ENCODE measurements around the gene WDR75.
A peak's percentile ranks its signal among the peaks of the same experiment; 100 is the strongest.
"Not testable (repeated sequence)": the region's sequence is repeated elsewhere in the genome, so short reads cannot be mapped to it uniquely, and the experiment has no call there.

Gene WDR75

DNA sequence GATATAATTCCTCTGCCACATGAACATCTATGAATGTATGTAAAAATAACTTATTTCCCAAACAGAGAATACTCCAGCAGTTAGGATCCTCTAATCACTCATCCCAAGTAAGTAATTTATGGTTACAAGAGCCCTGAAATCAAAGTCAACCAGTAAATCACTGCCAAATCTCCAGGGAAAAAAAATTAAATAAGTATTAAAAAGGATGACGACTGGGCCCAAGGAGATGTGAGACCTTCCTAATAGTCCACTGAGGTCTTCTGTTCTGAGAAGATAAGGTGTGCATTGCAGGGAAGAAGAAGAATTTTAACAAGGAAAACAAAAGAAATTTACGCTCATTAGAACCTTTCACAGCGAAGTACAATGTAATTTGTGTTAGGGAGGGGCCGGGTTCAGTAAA, 28.0 kb upstream of the WDR75 start:
- Histone ChIP-seq H3K36me3 (ENCODE audit: control insufficient read depth, insufficient read depth, low read length) (no peaks in the 10 kb centered on the region), H3K9me3 (ENCODE audit: control insufficient read depth, insufficient read depth, low read length) (no peaks in the 10 kb centered on the region), H3K4me3 (ENCODE audit: low read depth, low read length) (no peak overlapping the region), H3K9ac (ENCODE audit: low read depth, low read length) (no peak overlapping the region), H3K4me1 (ENCODE audit: control insufficient read depth, insufficient read depth, low read length) (no peaks in the 10 kb centered on the region), H3K27me3 (ENCODE audit: control insufficient read depth, insufficient read depth, low read length) (no peaks in the 10 kb centered on the region)

GRCh38 chr2:189421644-189422043, 19.6 kb upstream of the WDR75 start:
- Histone ChIP-seq H3K36me3 (ENCODE audit: control insufficient read depth, insufficient read depth, low read length) (no peaks in the 10 kb centered on the region), H3K9me3 (ENCODE audit: control insufficient read depth, insufficient read depth, low read length) (no peaks in the 10 kb centered on the region), H3K9ac (ENCODE audit: low read depth, low read length) (no peak overlapping the region), H3K27me3 (ENCODE audit: control insufficient read depth, insufficient read depth, low read length) (no peaks in the 10 kb centered on the region), H3K4me3 (ENCODE audit: low read depth, low read length) (no peak overlapping the region), H3K4me1 (ENCODE audit: control insufficient read depth, insufficient read depth, low read length) (no peaks in the 10 kb centered on the region)

- Histone ChIP-seq H3K4me3 (ENCODE audit: low read depth, low read length) (no peak overlapping the region), H3K27me3 (ENCODE audit: control insufficient read depth, insufficient read depth, low read length) (no peaks in the 10 kb centered on the region), H3K4me1 (ENCODE audit: control insufficient read depth, insufficient read depth, low read length) (no peaks in the 10 kb centered on the region), H3K36me3 (ENCODE audit: control insufficient read depth, insufficient read depth, low read length) (no peaks in the 10 kb centered on the region), H3K9ac (ENCODE audit: low read depth, low read length) (no peak overlapping the region), H3K9me3 (ENCODE audit: control insufficient read depth, insufficient read depth, low read length) (no peaks in the 10 kb centered on the region)
These were observed 16.3 kb upstream of the WDR75 start for GRCh38 chr2:189424961-189425360.

DNA sequence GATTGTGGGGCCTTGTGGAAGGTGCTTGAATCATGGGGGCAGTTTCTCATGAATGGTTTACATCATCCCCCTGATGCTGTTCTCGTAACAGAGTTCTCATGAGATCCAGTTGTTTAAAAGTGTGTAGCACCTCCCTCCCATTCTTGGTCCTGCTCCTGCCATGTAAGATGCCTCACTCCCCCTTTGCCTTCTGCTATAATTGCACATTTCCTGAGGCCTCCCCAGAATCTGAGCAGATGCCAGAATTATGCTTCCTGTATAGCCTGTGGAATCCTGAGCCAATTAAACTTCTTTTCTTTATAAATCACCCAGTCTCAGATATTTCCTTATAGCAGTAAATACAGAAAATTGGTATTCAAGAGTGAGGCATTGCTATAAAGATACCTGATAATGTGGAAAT, 15.6 kb upstream of the WDR75 start:
- no peaks in the 10 kb centered on the region for H3K4me1 ChIP-seq (ENCODE audit: control insufficient read depth, insufficient read depth, low read length)
- no peak overlapping the region for H3K4me3 ChIP-seq (ENCODE audit: low read depth, low read length)
- H3K9ac ChIP-seq (ENCODE audit: low read depth, low read length) = no peak overlapping the region
- H3K9me3 ChIP-seq (ENCODE audit: control insufficient read depth, insufficient read depth, low read length) = no peaks in the 10 kb centered on the region
- H3K27me3 ChIP-seq (ENCODE audit: control insufficient read depth, insufficient read depth, low read length) = no peaks in the 10 kb centered on the region
- H3K36me3 ChIP-seq (ENCODE audit: control insufficient read depth, insufficient read depth, low read length) = no peaks in the 10 kb centered on the region

DNA sequence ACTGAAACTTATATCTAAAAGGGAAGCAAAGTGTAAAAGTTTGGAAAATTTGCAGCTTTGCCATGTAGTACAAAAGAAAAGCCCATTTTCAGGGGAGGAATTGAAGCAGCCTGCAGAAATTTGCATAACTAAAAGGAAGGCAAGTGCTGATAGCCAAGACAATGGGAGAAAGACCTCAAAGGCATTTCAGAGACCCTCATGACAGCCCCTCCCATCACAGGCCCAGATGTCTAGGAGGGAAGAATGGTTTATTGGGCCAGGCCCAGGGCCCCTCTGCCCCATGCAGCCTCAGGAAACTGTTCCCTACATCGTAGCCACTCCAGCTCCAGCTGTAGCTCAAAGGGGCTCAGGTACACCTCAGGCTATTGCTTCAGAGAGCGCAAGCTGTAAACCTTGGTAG, 14.4 kb upstream of the WDR75 start:
- H3K4me1 ChIP-seq (ENCODE audit: control insufficient read depth, insufficient read depth, low read length) = no peaks in the 10 kb centered on the region
- H3K9ac ChIP-seq (ENCODE audit: low read depth, low read length) = no peak overlapping the region
- no peaks in the 10 kb centered on the region for H3K36me3 ChIP-seq (ENCODE audit: control insufficient read depth, insufficient read depth, low read length)
- no peak overlapping the region for H3K4me3 ChIP-seq (ENCODE audit: low read depth, low read length)
- no peaks in the 10 kb centered on the region for H3K27me3 ChIP-seq (ENCODE audit: control insufficient read depth, insufficient read depth, low read length)
- no peaks in the 10 kb centered on the region for H3K9me3 ChIP-seq (ENCODE audit: control insufficient read depth, insufficient read depth, low read length)

GRCh38 chr2:189427872-189428271, 13.4 kb upstream of the WDR75 start:
- no peaks in the 10 kb centered on the region for H3K36me3 ChIP-seq (ENCODE audit: control insufficient read depth, insufficient read depth, low read length)
- H3K4me3 ChIP-seq (ENCODE audit: low read depth, low read length) = no peak overlapping the region
- H3K9ac ChIP-seq (ENCODE audit: low read depth, low read length) = no peak overlapping the region
- H3K4me1 ChIP-seq (ENCODE audit: control insufficient read depth, insufficient read depth, low read length) = no peaks in the 10 kb centered on the region
- H3K9me3 ChIP-seq (ENCODE audit: control insufficient read depth, insufficient read depth, low read length) = no peaks in the 10 kb centered on the region
- H3K27me3 ChIP-seq (ENCODE audit: control insufficient read depth, insufficient read depth, low read length) = no peaks in the 10 kb centered on the region

- not testable (repeated sequence) for H3K36me3 ChIP-seq (ENCODE audit: control insufficient read depth, insufficient read depth, low read length); H3K9ac ChIP-seq (ENCODE audit: low read depth, low read length); H3K9me3 ChIP-seq (ENCODE audit: control insufficient read depth, insufficient read depth, low read length); H3K4me1 ChIP-seq (ENCODE audit: control insufficient read depth, insufficient read depth, low read length); H3K4me3 ChIP-seq (ENCODE audit: low read depth, low read length); H3K27me3 ChIP-seq (ENCODE audit: control insufficient read depth, insufficient read depth, low read length)
These were observed 10.8 kb upstream of the WDR75 start for GRCh38 chr2:189430448-189430847.

DNA sequence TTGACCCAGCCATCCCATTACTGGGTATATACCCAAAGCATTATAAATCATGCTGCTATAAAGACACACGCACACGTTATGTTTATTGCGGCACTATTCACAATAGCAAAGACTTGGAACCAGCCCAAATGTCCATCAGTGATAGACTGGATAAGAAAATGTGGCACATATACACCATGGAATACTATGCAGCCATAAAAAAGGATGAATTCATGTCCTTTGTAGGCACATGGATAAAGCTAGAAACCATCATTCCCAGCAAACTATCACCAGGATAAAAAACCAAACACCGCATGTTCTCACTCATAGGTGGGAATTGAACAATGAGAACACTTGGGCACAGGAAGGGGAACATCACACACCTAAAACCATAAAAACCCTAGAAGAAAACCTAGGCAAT, 5.5 kb upstream of the WDR75 start:
- not testable (repeated sequence) for H3K27me3 ChIP-seq (ENCODE audit: control insufficient read depth, insufficient read depth, low read length); H3K4me3 ChIP-seq (ENCODE audit: low read depth, low read length); H3K36me3 ChIP-seq (ENCODE audit: control insufficient read depth, insufficient read depth, low read length); H3K9me3 ChIP-seq (ENCODE audit: control insufficient read depth, insufficient read depth, low read length); H3K4me1 ChIP-seq (ENCODE audit: control insufficient read depth, insufficient read depth, low read length); H3K9ac ChIP-seq (ENCODE audit: low read depth, low read length)

GRCh38 chr2:189437926-189438325, 3.3 kb upstream of the WDR75 start:
- H3K4me1 ChIP-seq (ENCODE audit: control insufficient read depth, insufficient read depth, low read length) = no peaks in the 10 kb centered on the region
- H3K9ac ChIP-seq (ENCODE audit: low read depth, low read length) = no peak overlapping the region
- H3K36me3 ChIP-seq (ENCODE audit: control insufficient read depth, insufficient read depth, low read length) = no peaks in the 10 kb centered on the region
- H3K4me3 ChIP-seq (ENCODE audit: low read depth, low read length) = no peak overlapping the region
- no peaks in the 10 kb centered on the region for H3K9me3 ChIP-seq (ENCODE audit: control insufficient read depth, insufficient read depth, low read length)
- H3K27me3 ChIP-seq (ENCODE audit: control insufficient read depth, insufficient read depth, low read length) = no peaks in the 10 kb centered on the region

DNA sequence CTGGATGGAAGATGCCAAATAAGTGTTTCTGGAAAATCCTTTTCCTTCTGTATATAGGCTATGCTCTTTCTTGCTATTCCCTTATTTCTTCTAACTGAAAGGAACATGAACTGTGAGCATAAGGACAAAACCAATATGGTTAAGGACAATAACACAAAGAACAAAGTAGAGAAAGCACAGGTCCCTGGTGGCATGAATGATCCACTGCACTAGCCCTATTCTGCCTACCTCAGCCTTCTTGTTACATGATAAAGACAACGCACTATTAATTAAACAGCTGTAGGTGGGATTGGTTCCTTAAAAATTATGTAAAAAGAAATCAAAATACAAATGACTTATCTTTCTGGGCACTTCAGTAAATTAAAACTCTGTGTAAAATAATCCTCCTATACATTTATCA, 1.9 kb upstream of the WDR75 start:
- Histone ChIP-seq H3K9ac (ENCODE audit: low read depth, low read length) (no peak overlapping the region), H3K27me3 (ENCODE audit: control insufficient read depth, insufficient read depth, low read length) (no peaks in the 10 kb centered on the region), H3K36me3 (ENCODE audit: control insufficient read depth, insufficient read depth, low read length) (no peaks in the 10 kb centered on the region), H3K4me1 (ENCODE audit: control insufficient read depth, insufficient read depth, low read length) (no peaks in the 10 kb centered on the region), H3K4me3 (ENCODE audit: low read depth, low read length) (no peak overlapping the region), H3K9me3 (ENCODE audit: control insufficient read depth, insufficient read depth, low read length) (no peaks in the 10 kb centered on the region)

- peak overlapping the region; percentile 84 for H3K9ac ChIP-seq (ENCODE audit: low read depth, low read length)
- H3K27me3 ChIP-seq (ENCODE audit: control insufficient read depth, insufficient read depth, low read length) = no peaks in the 10 kb centered on the region
- H3K4me1 ChIP-seq (ENCODE audit: control insufficient read depth, insufficient read depth, low read length) = no peaks in the 10 kb centered on the region
- peak overlapping the region; percentile 96 for H3K4me3 ChIP-seq (ENCODE audit: low read depth, low read length)
- no peaks in the 10 kb centered on the region for H3K36me3 ChIP-seq (ENCODE audit: control insufficient read depth, insufficient read depth, low read length)
- no peaks in the 10 kb centered on the region for H3K9me3 ChIP-seq (ENCODE audit: control insufficient read depth, insufficient read depth, low read length)
These were observed 679 bp upstream of the WDR75 start for GRCh38 chr2:189440644-189440946.

DNA sequence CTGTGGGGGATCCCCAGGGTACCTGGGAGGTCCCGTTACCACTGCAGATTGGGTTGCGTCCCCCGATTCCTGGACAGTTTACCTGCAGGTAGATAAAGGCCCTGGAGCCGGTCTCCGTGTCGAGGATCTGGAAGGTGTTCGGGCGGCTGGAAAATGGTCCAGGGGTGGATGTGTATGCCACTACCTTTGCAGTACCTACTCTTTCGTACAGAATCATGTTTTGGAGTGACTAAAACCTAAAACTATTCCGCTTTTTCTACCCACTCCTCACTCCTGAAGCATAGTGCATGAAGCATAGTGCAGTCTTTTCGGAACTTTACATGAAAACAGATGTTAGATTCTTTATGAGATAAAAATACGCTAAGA, 418 bp downstream of the WDR75 start:
- Histone ChIP-seq H3K9me3 (ENCODE audit: control insufficient read depth, insufficient read depth, low read length) (no peaks in the 10 kb centered on the region), H3K9ac (ENCODE audit: low read depth, low read length) (peak overlapping the region; percentile 98)

DNA sequence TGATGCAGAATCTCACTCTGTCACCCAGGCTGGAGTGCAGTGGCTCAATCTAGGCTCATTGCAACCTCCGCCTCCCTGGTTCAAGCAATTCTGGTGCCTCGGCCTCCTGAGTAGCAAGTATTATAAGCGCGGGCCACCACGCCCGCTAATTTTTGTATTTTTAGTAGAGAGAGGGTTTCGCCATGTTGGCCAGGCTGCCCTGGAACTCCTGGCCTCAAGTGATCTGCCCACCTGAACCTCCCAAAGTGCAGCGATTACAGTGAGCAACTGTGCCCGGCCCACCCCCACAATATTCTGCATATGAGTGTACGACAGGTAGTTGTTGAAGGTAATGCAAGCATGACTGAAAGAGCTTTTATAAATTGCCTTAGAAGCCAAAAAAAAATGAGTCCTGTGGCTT, 1.2 kb downstream of the WDR75 start:
- Histone ChIP-seq H3K27me3 (ENCODE audit: control insufficient read depth, insufficient read depth, low read length) (no peaks in the 10 kb centered on the region), H3K4me1 (ENCODE audit: control insufficient read depth, insufficient read depth, low read length) (no peaks in the 10 kb centered on the region), H3K9ac (ENCODE audit: low read depth, low read length) (peak overlapping the region; percentile 98), H3K4me3 (ENCODE audit: low read depth, low read length) (peak overlapping the region; percentile 96), H3K9me3 (ENCODE audit: control insufficient read depth, insufficient read depth, low read length) (no peaks in the 10 kb centered on the region), H3K36me3 (ENCODE audit: control insufficient read depth, insufficient read depth, low read length) (no peaks in the 10 kb centered on the region)

More for the DNA sequence above, 418 bp downstream of the WDR75 start:
- H3K27me3 ChIP-seq (ENCODE audit: control insufficient read depth, insufficient read depth, low read length) = no peaks in the 10 kb centered on the region
- H3K36me3 ChIP-seq (ENCODE audit: control insufficient read depth, insufficient read depth, low read length) = no peaks in the 10 kb centered on the region
- H3K4me1 ChIP-seq (ENCODE audit: control insufficient read depth, insufficient read depth, low read length) = no peaks in the 10 kb centered on the region
- H3K4me3 ChIP-seq (ENCODE audit: low read depth, low read length) = peak overlapping the region; percentile 96
